AG10803 (cell line): ENCODE results near the gene RASA2.

Source experiments
- DNase-seq: peaks from one replicate; pipeline ENCODE4 v3.0.0; 2010; ENCODE audit warnings: low read depth
- H3K4me3 ChIP-seq: 2 replicates; pipeline ENCODE4 v1.5.1; 2011; ENCODE audit warnings: mild to moderate bottlenecking, low read length, control low read depth
- CTCF ChIP-seq: conservative IDR thresholded peaks from 2 replicates; pipeline ENCODE4 v1.5.1; 2011; ENCODE audit warnings: mild to moderate bottlenecking, low read length, control low read depth, inconsistent platforms

Gene RASA2

GRCh38 chr3:141486746-141487520 lies at the start of gene RASA2:
RASA2 (plus strand) TSS chr3:141487027; CDS start chr3:141487084, 57 bp downstream.
- peak; percentile 77 for DNase-seq
- peak within 1 kb of the TSS; percentile 76 for H3K4me3 ChIP-seq
- TF ChIP-seq CTCF = no peak

GRCh38 chr3:141439589-141439988 lies 47.2 kb upstream of the RASA2 start:
- H3K4me3 ChIP-seq = no peak overlapping the region
- no peak for DNase-seq
- TF ChIP-seq CTCF = no peak

- TF ChIP-seq CTCF = no peak
- H3K4me3 ChIP-seq = no peak overlapping the region
Measured at GRCh38 chr3:141440942-141441341, 45.9 kb upstream of the RASA2 start.

GRCh38 chr3:141441381-141442364 lies 45.2 kb upstream of the RASA2 start:
- peak; percentile 77 for TF ChIP-seq CTCF
- no peak overlapping the region for H3K4me3 ChIP-seq
- DNase-seq = peak; percentile 67

More at GRCh38 chr3:141440942-141441341, 45.9 kb upstream of the RASA2 start:
- DNase-seq = no peak

- H3K4me3 ChIP-seq = no peak overlapping the region
- no peak for DNase-seq
- TF ChIP-seq CTCF = no peak
Measured at GRCh38 chr3:141442446-141442845, 44.4 kb upstream of the RASA2 start.

GRCh38 chr3:141442914-141443313 lies 43.9 kb upstream of the RASA2 start:
- no peak for TF ChIP-seq CTCF
- no peak for DNase-seq
- no peak overlapping the region for H3K4me3 ChIP-seq
